ENCODE results near the gene GTF2A1. TPM values are rescaled to one million over a fixed set of nuclear protein-coding genes. Genes with fewer than 3 reads are reported as not detected.
A peak's percentile ranks its signal among the peaks of the same experiment; 100 is the strongest.

GTF2A1 gene
- total RNA-seq, 1 donor from 2014 or later: 14.6 TPM

GRCh38 chr14:81219210-81219758, 1.5 kb downstream of the GTF2A1 start:
- Histone ChIP-seq H3K4me3 (ENCODE audit: low read length in 3 of 3) (peak overlapping the region; percentile 71 to 99 (median 94)), H3K36me3 (ENCODE audit: control insufficient read depth in 3 of 3, insufficient read depth in 3 of 3, low read length in 3 of 3) (peaks cover 3 to 11% (median 8%) of the 10 kb centered on the region in 3 donors), H3K9ac (ENCODE audit: low read depth in 1 of 3, low read length in 3 of 3) (peak overlapping the region; percentile 90 to 100 (median 99)), H3K27me3 (ENCODE audit: control insufficient read depth in 3 of 3, insufficient read depth in 3 of 3, low read length in 3 of 3) (no peaks in the 10 kb centered on the region), H3K9me3 (ENCODE audit: control insufficient read depth in 3 of 3, low read length in 3 of 3) (no peaks in the 10 kb centered on the region), H3K4me1 (ENCODE audit: control insufficient read depth in 3 of 3, insufficient read depth in 3 of 3, low read length in 3 of 3) (peaks cover 3 to 17% (median 14%) of the 10 kb centered on the region in 3 donors), H3K27ac (ENCODE audit: low read depth, low read length) (peak overlapping the region; percentile 99)

DNA sequence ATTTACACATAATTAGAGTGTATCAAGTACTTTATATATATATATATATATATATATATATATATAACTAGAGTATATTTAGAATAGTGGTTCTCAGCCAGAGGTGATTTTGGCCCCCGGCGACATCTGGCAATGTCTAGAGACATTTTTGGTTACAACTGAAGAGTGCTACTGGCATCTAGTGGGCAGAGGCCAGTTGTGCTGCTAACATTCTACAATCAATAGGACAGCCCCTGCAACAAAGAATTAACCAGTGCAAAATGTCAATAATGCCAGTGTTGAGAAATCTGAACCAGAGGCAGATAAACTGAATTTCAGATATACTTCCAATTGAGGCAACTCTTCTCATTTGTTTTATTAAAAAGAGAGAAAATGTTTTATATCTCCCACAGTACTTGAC, 8.9 kb downstream of the GTF2A1 start:
- peaks cover 4 to 26% (median 19%) of the 10 kb centered on the region in 3 donors for H3K4me1 ChIP-seq (ENCODE audit: control insufficient read depth in 3 of 3, insufficient read depth in 3 of 3, low read length in 3 of 3)
- H3K9ac ChIP-seq (ENCODE audit: low read depth in 1 of 3, low read length in 3 of 3): peak overlapping the region in 1 of 3 donors; percentile 1
- no peaks in the 10 kb centered on the region for H3K9me3 ChIP-seq (ENCODE audit: control insufficient read depth in 3 of 3, low read length in 3 of 3)
- H3K36me3 ChIP-seq (ENCODE audit: control insufficient read depth in 3 of 3, insufficient read depth in 3 of 3, low read length in 3 of 3): peaks cover 5 to 18% (median 16%) of the 10 kb centered on the region in 3 donors
- H3K4me3 ChIP-seq (ENCODE audit: low read length in 3 of 3): no peak overlapping the region
- no peak overlapping the region for H3K27ac ChIP-seq (ENCODE audit: low read depth, low read length)
- no peaks in the 10 kb centered on the region for H3K27me3 ChIP-seq (ENCODE audit: control insufficient read depth in 3 of 3, insufficient read depth in 3 of 3, low read length in 3 of 3)

DNA sequence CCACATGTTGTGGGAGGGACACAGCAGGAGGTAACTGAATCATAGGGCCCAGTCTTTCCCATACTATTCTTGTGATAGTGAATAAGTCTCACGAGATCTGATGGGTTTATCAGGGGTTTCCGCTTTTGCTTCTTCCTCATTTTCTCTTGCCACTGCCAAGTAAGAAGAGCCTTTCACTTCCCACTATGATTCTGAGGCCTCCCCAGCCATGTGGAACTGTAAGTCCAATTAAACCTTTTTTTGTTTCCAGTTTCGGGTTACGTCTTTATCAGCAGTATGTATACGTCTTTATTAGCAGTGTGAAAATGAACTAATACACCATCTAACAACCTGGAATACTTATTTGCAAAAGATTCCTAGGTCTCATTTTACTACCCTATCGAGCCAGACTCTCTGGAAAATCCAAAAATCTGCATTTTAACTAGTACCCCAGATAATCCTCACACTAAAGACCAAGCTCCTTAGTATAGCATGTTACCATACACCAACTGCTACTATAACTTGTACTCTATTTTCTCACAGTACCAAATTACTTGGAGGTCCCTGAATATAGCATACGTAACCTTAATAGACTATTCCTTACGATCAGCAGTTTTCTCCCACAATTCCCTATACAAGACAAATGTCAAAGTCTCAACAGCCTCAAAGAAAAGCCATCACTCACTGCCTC, 11.5 kb downstream of the GTF2A1 start:
- Histone ChIP-seq H3K27me3 (ENCODE audit: control insufficient read depth in 3 of 3, insufficient read depth in 3 of 3, low read length in 3 of 3) (no peaks in the 10 kb centered on the region), H3K9me3 (ENCODE audit: control insufficient read depth in 3 of 3, low read length in 3 of 3) (no peaks in the 10 kb centered on the region), H3K4me1 (ENCODE audit: control insufficient read depth in 3 of 3, insufficient read depth in 3 of 3, low read length in 3 of 3) (peaks cover 10 to 28% (median 19%) of the 10 kb centered on the region in 3 donors), H3K9ac (ENCODE audit: low read depth in 1 of 3, low read length in 3 of 3) (no peak overlapping the region), H3K4me3 (ENCODE audit: low read length in 3 of 3) (no peak overlapping the region), H3K27ac (ENCODE audit: low read depth, low read length) (peak overlapping the region; percentile 33), H3K36me3 (ENCODE audit: control insufficient read depth in 3 of 3, insufficient read depth in 3 of 3, low read length in 3 of 3) (peaks cover 2 to 10% (median 5%) of the 10 kb centered on the region in 3 donors)

DNA sequence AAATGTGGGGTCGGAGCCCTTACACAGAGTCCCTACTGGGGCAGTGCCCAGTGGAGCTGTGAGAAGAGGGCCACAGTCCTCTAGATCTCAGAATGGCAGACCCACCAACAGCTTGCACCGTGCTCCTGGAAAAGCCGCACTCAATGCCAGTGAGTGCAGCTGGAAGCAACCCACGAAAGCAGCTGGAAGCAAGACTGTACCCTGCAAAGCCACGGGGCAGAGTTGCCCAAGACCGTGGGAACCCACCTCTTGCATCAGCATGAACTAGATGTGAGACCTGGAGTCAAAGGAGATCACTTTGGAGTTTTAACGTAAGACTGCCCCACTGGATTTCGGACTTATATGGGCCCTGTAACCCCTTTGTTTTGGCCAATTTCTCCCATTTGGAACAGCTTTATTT, 12.3 kb downstream of the GTF2A1 start:
- Histone ChIP-seq H3K36me3 (ENCODE audit: control insufficient read depth in 3 of 3, insufficient read depth in 3 of 3, low read length in 3 of 3) (peaks cover 2 to 8% (median 7%) of the 10 kb centered on the region in 3 donors), H3K4me1 (ENCODE audit: control insufficient read depth in 3 of 3, insufficient read depth in 3 of 3, low read length in 3 of 3) (peaks cover 13 to 31% (median 22%) of the 10 kb centered on the region in 3 donors), H3K4me3 (ENCODE audit: low read length in 3 of 3) (no peak overlapping the region), H3K27ac (ENCODE audit: low read depth, low read length) (peak overlapping the region; percentile 51), H3K9me3 (ENCODE audit: control insufficient read depth in 3 of 3, low read length in 3 of 3) (no peaks in the 10 kb centered on the region), H3K27me3 (ENCODE audit: control insufficient read depth in 3 of 3, insufficient read depth in 3 of 3, low read length in 3 of 3) (no peaks in the 10 kb centered on the region), H3K9ac (ENCODE audit: low read depth in 1 of 3, low read length in 3 of 3) (no peak overlapping the region)

GRCh38 chr14:81206115-81206514, 14.6 kb downstream of the GTF2A1 start:
- H3K9ac ChIP-seq (ENCODE audit: low read depth in 1 of 3, low read length in 3 of 3): no peak overlapping the region
- H3K27me3 ChIP-seq (ENCODE audit: control insufficient read depth in 3 of 3, insufficient read depth in 3 of 3, low read length in 3 of 3): no peaks in the 10 kb centered on the region
- H3K36me3 ChIP-seq (ENCODE audit: control insufficient read depth in 3 of 3, insufficient read depth in 3 of 3, low read length in 3 of 3): peaks cover 5 to 21% (median 5%) of the 10 kb centered on the region in 3 donors
- peak overlapping the region; percentile 82 for H3K27ac ChIP-seq (ENCODE audit: low read depth, low read length)
- no peaks in the 10 kb centered on the region for H3K9me3 ChIP-seq (ENCODE audit: control insufficient read depth in 3 of 3, low read length in 3 of 3)
- peaks cover 13 to 20% (median 15%) of the 10 kb centered on the region in 3 donors for H3K4me1 ChIP-seq (ENCODE audit: control insufficient read depth in 3 of 3, insufficient read depth in 3 of 3, low read length in 3 of 3)
- no peak overlapping the region for H3K4me3 ChIP-seq (ENCODE audit: low read length in 3 of 3)

GRCh38 chr14:81205639-81206038, 15.1 kb downstream of the GTF2A1 start:
- Histone ChIP-seq H3K4me1 (ENCODE audit: control insufficient read depth in 3 of 3, insufficient read depth in 3 of 3, low read length in 3 of 3) (peaks cover 13 to 17% (median 14%) of the 10 kb centered on the region in 3 donors), H3K36me3 (ENCODE audit: control insufficient read depth in 3 of 3, insufficient read depth in 3 of 3, low read length in 3 of 3) (peaks cover 5 to 20% (median 5%) of the 10 kb centered on the region in 3 donors), H3K27ac (ENCODE audit: low read depth, low read length) (peak overlapping the region; percentile 82), H3K9ac (ENCODE audit: low read depth in 1 of 3, low read length in 3 of 3) (no peak overlapping the region), H3K27me3 (ENCODE audit: control insufficient read depth in 3 of 3, insufficient read depth in 3 of 3, low read length in 3 of 3) (no peaks in the 10 kb centered on the region), H3K9me3 (ENCODE audit: control insufficient read depth in 3 of 3, low read length in 3 of 3) (no peaks in the 10 kb centered on the region), H3K4me3 (ENCODE audit: low read length in 3 of 3) (no peak overlapping the region)

DNA sequence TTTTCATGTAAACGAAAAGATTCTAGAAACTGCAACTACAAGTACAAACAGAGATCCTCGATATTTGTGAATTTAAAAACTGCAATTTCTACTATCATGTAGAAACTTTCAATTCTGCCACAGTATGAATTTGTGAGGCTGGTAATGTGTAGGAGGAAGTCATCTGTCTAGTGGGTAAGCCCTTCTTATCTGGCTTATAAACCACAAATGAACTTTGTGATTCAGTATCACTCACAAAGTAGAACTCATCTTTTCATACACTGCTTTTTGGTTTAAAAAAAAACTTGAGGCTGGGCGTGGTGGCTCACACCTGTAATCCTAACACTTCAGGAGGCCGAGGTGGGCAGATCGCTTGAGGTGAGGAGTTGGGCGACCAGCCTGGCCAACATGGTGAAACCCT, 20.7 kb downstream of the GTF2A1 start:
- H3K36me3 ChIP-seq (ENCODE audit: control insufficient read depth in 3 of 3, insufficient read depth in 3 of 3, low read length in 3 of 3): peaks cover 6 to 30% (median 20%) of the 10 kb centered on the region in 3 donors
- H3K9me3 ChIP-seq (ENCODE audit: control insufficient read depth in 3 of 3, low read length in 3 of 3): no peaks in the 10 kb centered on the region
- H3K4me3 ChIP-seq (ENCODE audit: low read length in 3 of 3): no peak overlapping the region
- no peak overlapping the region for H3K27ac ChIP-seq (ENCODE audit: low read depth, low read length)
- no peak overlapping the region for H3K9ac ChIP-seq (ENCODE audit: low read depth in 1 of 3, low read length in 3 of 3)
- H3K27me3 ChIP-seq (ENCODE audit: control insufficient read depth in 3 of 3, insufficient read depth in 3 of 3, low read length in 3 of 3): no peaks in the 10 kb centered on the region
- H3K4me1 ChIP-seq (ENCODE audit: control insufficient read depth in 3 of 3, insufficient read depth in 3 of 3, low read length in 3 of 3): peaks cover 3 to 5% (median 3%) of the 10 kb centered on the region in 3 donors

DNA sequence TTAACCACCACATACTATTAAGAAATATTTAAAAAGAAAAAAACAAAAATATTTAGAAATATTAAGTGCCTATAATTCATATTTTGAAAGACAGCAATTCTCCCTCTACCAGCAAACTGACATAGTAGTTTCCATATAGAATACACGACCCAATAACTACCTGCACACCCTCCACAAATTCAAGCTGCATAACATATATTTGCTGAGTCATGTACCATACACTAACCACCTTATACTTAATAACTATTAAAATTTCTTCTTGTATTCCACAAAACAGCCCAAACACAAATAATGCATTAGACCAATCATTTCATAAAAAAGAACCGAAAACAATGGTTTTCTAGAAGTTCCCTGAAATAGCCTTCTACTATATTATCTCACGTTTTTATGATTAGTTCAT, 21.7 kb downstream of the GTF2A1 start:
- no peak overlapping the region for H3K27ac ChIP-seq (ENCODE audit: low read depth, low read length)
- H3K36me3 ChIP-seq (ENCODE audit: control insufficient read depth in 3 of 3, insufficient read depth in 3 of 3, low read length in 3 of 3): peaks cover 6 to 30% (median 27%) of the 10 kb centered on the region in 3 donors
- no peaks in the 10 kb centered on the region for H3K27me3 ChIP-seq (ENCODE audit: control insufficient read depth in 3 of 3, insufficient read depth in 3 of 3, low read length in 3 of 3)
- H3K9ac ChIP-seq (ENCODE audit: low read depth in 1 of 3, low read length in 3 of 3): no peak overlapping the region
- peaks cover 3 to 5% (median 3%) of the 10 kb centered on the region in 3 donors for H3K4me1 ChIP-seq (ENCODE audit: control insufficient read depth in 3 of 3, insufficient read depth in 3 of 3, low read length in 3 of 3)
- H3K9me3 ChIP-seq (ENCODE audit: control insufficient read depth in 3 of 3, low read length in 3 of 3): no peaks in the 10 kb centered on the region
- no peak overlapping the region for H3K4me3 ChIP-seq (ENCODE audit: low read length in 3 of 3)

- Histone ChIP-seq H3K9me3 (ENCODE audit: control insufficient read depth in 3 of 3, low read length in 3 of 3) (no peaks in the 10 kb centered on the region), H3K4me1 (ENCODE audit: control insufficient read depth in 3 of 3, insufficient read depth in 3 of 3, low read length in 3 of 3) (peaks cover under 1 to 3% (median under 1%) of the 10 kb centered on the region in 3 donors), H3K27me3 (ENCODE audit: control insufficient read depth in 3 of 3, insufficient read depth in 3 of 3, low read length in 3 of 3) (no peaks in the 10 kb centered on the region), H3K9ac (ENCODE audit: low read depth in 1 of 3, low read length in 3 of 3) (no peak overlapping the region), H3K4me3 (ENCODE audit: low read length in 3 of 3) (no peak overlapping the region), H3K27ac (ENCODE audit: low read depth, low read length) (no peak overlapping the region), H3K36me3 (ENCODE audit: control insufficient read depth in 3 of 3, insufficient read depth in 3 of 3, low read length in 3 of 3) (peaks cover 6 to 32% (median 28%) of the 10 kb centered on the region in 3 donors)
Measured at GRCh38 chr14:81198651-81199050, 22.1 kb downstream of the GTF2A1 start.

DNA sequence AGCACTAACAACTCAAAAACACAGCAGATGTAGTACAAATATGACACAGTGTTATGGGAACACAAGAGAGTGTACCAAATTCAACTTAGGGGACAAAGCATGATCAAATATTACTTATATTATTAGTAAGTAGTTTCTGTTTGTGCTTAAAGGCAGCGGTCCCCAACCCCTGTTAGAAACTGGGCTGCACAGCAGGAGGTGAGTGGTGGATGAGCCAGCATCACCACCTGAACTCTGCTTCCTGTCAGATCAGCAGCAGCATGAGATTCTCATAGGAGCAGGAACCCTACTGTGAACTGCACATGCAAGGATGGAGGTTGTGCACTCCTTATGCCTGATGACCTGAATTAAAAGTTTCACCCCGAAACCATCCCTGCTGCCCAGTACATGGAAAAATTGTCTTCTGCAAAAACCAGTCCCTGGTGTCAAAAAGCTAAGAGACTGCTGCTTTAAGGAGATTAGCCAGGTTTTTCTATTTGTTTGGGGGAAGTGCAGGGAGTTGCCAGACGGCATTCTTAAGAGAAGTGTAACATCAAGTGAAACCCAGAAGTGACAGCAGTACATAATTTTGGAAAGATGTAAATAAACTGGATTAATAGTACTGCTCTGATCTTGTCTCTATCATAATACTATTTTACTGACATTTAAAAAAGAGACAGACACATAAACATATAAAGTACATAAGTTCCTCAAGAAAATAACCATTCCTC, 26.7 kb downstream of the GTF2A1 start:
- no peak overlapping the region for H3K27ac ChIP-seq (ENCODE audit: low read depth, low read length)
- H3K9ac ChIP-seq (ENCODE audit: low read depth in 1 of 3, low read length in 3 of 3): no peak overlapping the region
- H3K36me3 ChIP-seq (ENCODE audit: control insufficient read depth in 3 of 3, insufficient read depth in 3 of 3, low read length in 3 of 3): peaks cover 9 to 39% (median 28%) of the 10 kb centered on the region in 3 donors
- H3K27me3 ChIP-seq (ENCODE audit: control insufficient read depth in 3 of 3, insufficient read depth in 3 of 3, low read length in 3 of 3): no peaks in the 10 kb centered on the region
- no peaks in the 10 kb centered on the region for H3K4me1 ChIP-seq (ENCODE audit: control insufficient read depth in 3 of 3, insufficient read depth in 3 of 3, low read length in 3 of 3)
- H3K4me3 ChIP-seq (ENCODE audit: low read length in 3 of 3): no peak overlapping the region
- no peaks in the 10 kb centered on the region for H3K9me3 ChIP-seq (ENCODE audit: control insufficient read depth in 3 of 3, low read length in 3 of 3)

Data from skeletal muscle tissue (tissue), 4 donors.